ENCODE results near the gene APPL2.

GRCh38 chr12:105237666-105238065 is 1.7 kb upstream of the APPL2 start:
- TF ChIP-seq POLR2A (IDR thresholded peaks at IDR 0.05) (no peak), CTCF (IDR thresholded peaks at IDR 0.05) (no peak), EP300 (IDR thresholded peaks at IDR 0.05) (no peak)
